ENCODE results near the gene ACAA1. TPM values are rescaled to one million over a fixed set of nuclear protein-coding genes. Genes with fewer than 3 reads are reported as not detected.
A peak's percentile ranks its signal among the peaks of the same experiment; 100 is the strongest.

Gene ACAA1
- total and polyA plus RNA-seq, 9 of the 15 experiments (the other 6 are each of a cell fraction or from before 2014, with no cell fraction given) = 4.0 to 88.9 (median 57.2) TPM

GRCh38 chr3:38117748-38118420, 19.0 kb downstream of the ACAA1 start (continued):
- TF ChIP-seq MLLT1 (IDR thresholded peaks at IDR 0.05) = no peak
- 0 out of 2 replicates have a peak, but pooled peaks have one; percentile 53 for TF ChIP-seq CTBP1 (IDR thresholded peaks at IDR 0.05; ENCODE audit: borderline replicate concordance)
- TF ChIP-seq TEAD4 (IDR thresholded peaks at IDR 0.05; ENCODE audit: low read length) = peak; percentile 31; the same call in 1 of the 2 replicates
- no peak for TF ChIP-seq TEAD4 (CRISPR knock-in tag; IDR thresholded peaks at IDR 0.05; ENCODE audit: borderline replicate concordance)
- no peak for TF ChIP-seq ZFP1 (CRISPR knock-in tag; IDR thresholded peaks at IDR 0.05)
- TF ChIP-seq MBD1 (CRISPR knock-in tag; IDR thresholded peaks at IDR 0.05) = no peak

Measured in K562 (cell line).